Measurements from ENCODE around the gene PCED1B. TPM values are rescaled to one million over a fixed set of nuclear protein-coding genes. Genes with fewer than 3 reads are reported as not detected.
"Not testable (repeated sequence)": the region's sequence is repeated elsewhere in the genome, so short reads cannot be mapped to it uniquely, and the experiment has no call there.

Gene PCED1B
- total and polyA plus RNA-seq, 2 donors (not counting 1 experiment from before 2014, with no cell fraction given) = 26.2 to 45.8 TPM

- H3K79me2 ChIP-seq (ENCODE audit: control insufficient read depth, insufficient read depth, low read length) = peaks cover 91% of the 10 kb centered on the region
- 0% methylated on average over 2 of the region's 8 CpGs for WGBS (ENCODE audit: insufficient coverage)
- H3K9ac ChIP-seq (ENCODE audit: low read length) = peak overlapping the region; percentile 72
- Mint-ChIP-seq H3K4me1 (peaks cover 56% of the 10 kb centered on the region), H3K4me3 (peak overlapping the region; percentile 90), H3K27ac (peak overlapping the region; percentile 92), H3K27me3 (no peaks in the 10 kb centered on the region), H3K9me3 (ENCODE audit: insufficient read depth) (no peaks in the 10 kb centered on the region)
- peak overlapping the region; percentile 78 to 89 for H3K27ac ChIP-seq (ENCODE audit: low read length in 2 of 2)
- no peaks in the 10 kb centered on the region for H4K20me1 ChIP-seq (ENCODE audit: control insufficient read depth, insufficient read depth, low read length, poor library complexity, severe bottlenecking)
- peak overlapping the region; percentile 56 to 80 (median 60) for H3K4me3 ChIP-seq (ENCODE audit: control extremely low read depth in 1 of 5, extremely low read depth in 1 of 5, insufficient read depth in 1 of 5, low read depth in 2 of 5, low read length in 4 of 5)
- no peak for TF ChIP-seq EZH2 (IDR thresholded peaks at IDR 0.05; ENCODE audit: borderline replicate concordance, insufficient read depth, low read depth, low read length, poor library complexity, severe bottlenecking)
- TF ChIP-seq, protein P1, sequence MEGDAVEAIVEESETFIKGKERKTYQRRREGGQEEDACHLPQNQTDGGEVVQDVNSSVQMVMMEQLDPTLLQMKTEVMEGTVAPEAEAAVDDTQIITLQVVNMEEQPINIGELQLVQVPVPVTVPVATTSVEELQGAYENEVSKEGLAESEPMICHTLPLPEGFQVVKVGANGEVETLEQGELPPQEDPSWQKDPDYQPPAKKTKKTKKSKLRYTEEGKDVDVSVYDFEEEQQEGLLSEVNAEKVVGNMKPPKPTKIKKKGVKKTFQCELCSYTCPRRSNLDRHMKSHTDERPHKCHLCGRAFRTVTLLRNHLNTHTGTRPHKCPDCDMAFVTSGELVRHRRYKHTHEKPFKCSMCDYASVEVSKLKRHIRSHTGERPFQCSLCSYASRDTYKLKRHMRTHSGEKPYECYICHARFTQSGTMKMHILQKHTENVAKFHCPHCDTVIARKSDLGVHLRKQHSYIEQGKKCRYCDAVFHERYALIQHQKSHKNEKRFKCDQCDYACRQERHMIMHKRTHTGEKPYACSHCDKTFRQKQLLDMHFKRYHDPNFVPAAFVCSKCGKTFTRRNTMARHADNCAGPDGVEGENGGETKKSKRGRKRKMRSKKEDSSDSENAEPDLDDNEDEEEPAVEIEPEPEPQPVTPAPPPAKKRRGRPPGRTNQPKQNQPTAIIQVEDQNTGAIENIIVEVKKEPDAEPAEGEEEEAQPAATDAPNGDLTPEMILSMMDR (IDR thresholded peaks at IDR 0.05) = no peak
- ATAC-seq (ENCODE audit: low read depth) = peak; percentile 85
- ChIA-PET POLR2A (interaction anchor here (0.9 to 2.2 kb wide), 5 partner anchors 9 to 181 kb away, joined by 3 to 24 read pairs (median 6); partner anchors contain the start of genes AMIGO2 and PCED1B), CTCF (interaction anchor here (0.7 to 3.7 kb wide), 17 partner anchors 9 to 192 kb away, joined by 3 to 42 read pairs (median 4); partner anchors contain the start of genes AMIGO2 and PCED1B)
- H3K4me1 ChIP-seq (ENCODE audit: control insufficient read depth in 2 of 2, insufficient read depth in 2 of 2, low read length in 2 of 2) = peaks cover 63 to 73% of the 10 kb centered on the region in 2 donors
- H3K36me3 ChIP-seq (replicated peaks in 1 of 2; ENCODE audit: control extremely low read depth in 1 of 2, control insufficient read depth in 1 of 2, extremely low read depth in 1 of 2, insufficient read depth in 2 of 2, low read length in 1 of 2) = peaks cover 0 to 11% of the 10 kb centered on the region in 2 experiments
- H2AFZ ChIP-seq (ENCODE audit: insufficient read depth, low read depth, low read length, poor library complexity, severe bottlenecking) = peak overlapping the region; percentile 49
- intact Hi-C loops (cut with micrococcal nuclease) = loop anchor here (1.0 to 10.0 kb wide), 11 partner anchors 9 to 1481 kb away; partner anchors contain the start of gene SCAF11
- H3K9me3 ChIP-seq (ENCODE audit: control extremely low read depth in 1 of 3, control insufficient read depth in 2 of 3, insufficient read depth in 1 of 3, low read length in 2 of 3) = no peaks in the 10 kb centered on the region
- H3K27me3 ChIP-seq (replicated peaks in 1 of 4; ENCODE audit: control extremely low read depth in 1 of 4, control insufficient read depth in 3 of 4, insufficient read depth in 4 of 4, low read length in 3 of 4) = no peaks in the 10 kb centered on the region
- H3K4me2 ChIP-seq (replicated peaks; ENCODE audit: low read depth, low read length, poor library complexity, severe bottlenecking) = peak overlapping the region; percentile 79
- peak; percentile 88 for DNase-seq
These were observed 136.8 kb downstream of the PCED1B start for GRCh38 chr12:47216150-47216677.

GRCh38 chr12:47217595-47217869, 138.1 kb downstream of the PCED1B start:
- H3K27me3 Mint-ChIP-seq; H3K27me3 ChIP-seq (replicated peaks in 1 of 4; ENCODE audit: control extremely low read depth in 1 of 4, control insufficient read depth in 3 of 4, insufficient read depth in 4 of 4, low read length in 3 of 4); H3K9me3 ChIP-seq (ENCODE audit: control extremely low read depth in 1 of 3, control insufficient read depth in 2 of 3, insufficient read depth in 1 of 3, low read length in 2 of 3); ATAC-seq (ENCODE audit: low read depth); H4K20me1 ChIP-seq (ENCODE audit: control insufficient read depth, insufficient read depth, low read length, poor library complexity, severe bottlenecking); DNase-seq; H3K9me3 Mint-ChIP-seq (ENCODE audit: insufficient read depth): not testable (repeated sequence)
- ChIA-PET POLR2A (interaction anchor here (0.9 to 1.4 kb wide), 2 partner anchors 10 to 90 kb away, joined by 3 to 7 read pairs; no protein-coding TSS in a partner anchor), CTCF (interaction anchor here (1.1 to 2.8 kb wide), 7 partner anchors 9 to 185 kb away, joined by 3 to 28 read pairs (median 6); no protein-coding TSS in a partner anchor)
- Histone ChIP-seq H3K4me1 (ENCODE audit: control insufficient read depth in 2 of 2, insufficient read depth in 2 of 2, low read length in 2 of 2) (peaks cover 65 to 74% of the 10 kb centered on the region in 2 donors), H2AFZ (ENCODE audit: insufficient read depth, low read depth, low read length, poor library complexity, severe bottlenecking) (peak overlapping the region; percentile 53), H3K9ac (ENCODE audit: low read length) (peak overlapping the region; percentile 72), H3K27ac (ENCODE audit: low read length in 2 of 2) (peak overlapping the region; percentile 78 to 89), H3K79me2 (ENCODE audit: control insufficient read depth, insufficient read depth, low read length) (peaks cover 91% of the 10 kb centered on the region), H3K36me3 (replicated peaks in 1 of 2; ENCODE audit: control extremely low read depth in 1 of 2, control insufficient read depth in 1 of 2, extremely low read depth in 1 of 2, insufficient read depth in 2 of 2, low read length in 1 of 2) (peaks cover 0 to 12% of the 10 kb centered on the region in 2 experiments), H3K4me2 (replicated peaks; ENCODE audit: low read depth, low read length, poor library complexity, severe bottlenecking) (peak overlapping the region; percentile 79), H3K4me3 (ENCODE audit: control extremely low read depth in 1 of 5, extremely low read depth in 1 of 5, insufficient read depth in 1 of 5, low read depth in 2 of 5, low read length in 4 of 5) (peak overlapping the region in 4 of 5 experiments; percentile 56 to 80 (median 62))
- Mint-ChIP-seq H3K4me3 (peak overlapping the region; percentile 90), H3K27ac (peak overlapping the region; percentile 92), H3K4me1 (peaks cover 58% of the 10 kb centered on the region)
- intact Hi-C loops (cut with micrococcal nuclease) = loop anchor here (2.0 to 10.0 kb wide), 7 partner anchors 51 to 1483 kb away; partner anchors contain the start of gene SCAF11
- 62% methylated on average over 3 of the region's 8 CpGs for WGBS (ENCODE audit: insufficient coverage)
